ENCODE data around the gene SCN1B.
"Not testable (repeated sequence)": the region's sequence is repeated elsewhere in the genome, so short reads cannot be mapped to it uniquely, and the experiment has no call there.

The SCN1B gene

GRCh38 chr19:35019144-35019543 lies 11.1 kb upstream of the SCN1B start:
- DNase-seq: no peak

DNA sequence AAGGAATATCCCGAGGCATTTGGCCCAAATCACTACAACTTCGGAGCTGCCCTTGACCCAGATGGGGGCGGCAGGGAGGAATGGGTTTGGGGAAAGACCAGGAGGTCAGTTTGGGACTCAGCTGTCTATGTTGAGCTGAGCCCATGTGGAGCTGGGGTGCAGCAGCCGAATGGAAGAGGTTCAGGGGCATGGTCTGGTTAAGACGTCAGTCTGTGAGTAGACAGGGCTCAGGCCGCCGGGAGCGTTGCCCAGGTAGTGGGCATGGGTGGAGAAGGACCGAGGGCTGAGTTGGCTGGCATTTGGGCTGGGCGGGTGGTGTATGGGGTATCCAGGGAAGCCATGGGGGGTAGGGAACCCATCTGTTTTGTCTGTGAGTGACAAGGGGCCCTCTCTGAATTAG lies 9.3 kb upstream of the SCN1B start:
- DNase-seq: no peak

- no peak for DNase-seq
Measured at GRCh38 chr19:35021596-35021995, 8.7 kb upstream of the SCN1B start.

DNA sequence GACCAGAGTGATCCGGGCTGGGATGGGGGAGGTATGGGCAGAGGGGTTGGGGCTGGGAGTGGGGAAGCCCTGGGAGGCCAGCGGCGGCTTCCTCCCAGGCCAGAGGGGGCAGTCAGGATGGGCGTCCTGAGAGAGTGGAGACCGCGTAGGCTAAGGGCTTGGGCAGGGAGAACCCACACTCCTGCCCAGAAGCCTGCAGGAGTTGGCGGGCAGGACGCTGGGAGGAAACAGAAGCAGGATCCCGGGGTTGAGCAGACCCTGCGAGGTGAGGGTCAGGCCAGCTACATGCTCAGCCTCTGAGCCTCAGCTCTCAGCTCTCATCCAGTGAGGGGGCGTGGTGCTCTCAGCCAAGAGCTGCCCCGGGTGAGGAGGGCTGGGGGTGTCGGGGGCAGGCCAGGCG lies 7.8 kb upstream of the SCN1B start:
- DNase-seq: no peak

DNA sequence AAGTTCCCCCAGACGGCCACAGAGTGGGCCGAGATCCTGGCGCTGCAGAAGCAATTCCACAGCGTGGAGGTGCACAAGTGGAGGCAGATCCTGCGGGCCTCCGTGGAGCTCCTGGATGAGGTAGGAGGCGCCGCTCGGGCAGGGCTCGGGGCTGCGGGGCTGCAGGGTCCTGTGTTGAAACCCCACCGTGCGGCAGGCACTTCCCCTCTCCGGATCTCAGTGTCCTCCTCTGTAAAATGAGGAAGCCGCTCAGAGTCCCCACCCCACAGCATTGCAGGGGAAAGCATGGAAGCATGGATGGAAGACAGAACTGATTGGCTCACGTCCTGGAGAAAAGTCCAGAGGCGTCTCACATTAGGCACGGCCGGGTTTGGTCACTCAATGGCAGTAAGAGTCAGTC lies 6.8 kb upstream of the SCN1B start:
- no peak for DNase-seq

- DNase-seq: no peak
Measured at GRCh38 chr19:35024095-35024494, 6.2 kb upstream of the SCN1B start.

- DNase-seq: no peak
Measured at GRCh38 chr19:35025969-35026368, 4.3 kb upstream of the SCN1B start.

GRCh38 chr19:35026418-35026817 lies 3.9 kb upstream of the SCN1B start:
- no peak for DNase-seq

- no peak for DNase-seq
Measured at GRCh38 chr19:35027009-35027408, 3.3 kb upstream of the SCN1B start.

DNA sequence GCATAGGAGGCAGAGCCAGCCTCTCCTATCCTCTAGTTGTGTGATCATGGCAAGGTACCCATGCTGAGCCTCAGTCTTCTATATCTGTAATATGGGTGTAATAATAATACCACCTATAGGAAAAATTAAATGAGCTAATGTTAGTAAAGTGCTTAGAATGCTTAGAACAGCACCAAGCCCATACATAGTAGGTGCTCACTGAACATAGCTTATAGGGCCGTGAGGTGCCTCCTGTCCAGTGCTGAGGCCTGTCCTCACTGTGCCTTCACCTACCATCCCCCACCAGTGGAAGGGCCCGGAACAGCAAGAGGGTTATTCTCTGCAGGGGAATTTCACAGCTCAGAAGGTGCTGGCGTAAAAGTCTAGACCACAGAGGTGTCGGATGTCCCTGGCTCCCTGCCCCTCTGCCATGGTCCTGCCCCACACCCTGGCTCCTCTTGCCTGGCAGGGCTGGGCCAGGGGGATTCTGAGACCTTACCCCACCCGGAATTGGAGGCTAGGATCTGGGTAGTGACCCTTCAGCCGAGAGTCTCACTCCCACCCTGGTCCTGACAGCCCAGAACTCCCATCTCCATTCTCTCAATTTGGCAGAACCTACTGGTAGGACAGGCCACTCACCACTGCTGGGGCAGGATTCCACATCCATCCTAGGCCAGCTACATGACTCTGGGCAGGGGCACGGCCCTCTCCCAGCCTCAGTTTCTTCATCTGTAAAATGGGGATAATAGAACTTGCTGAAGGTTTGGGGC lies 2.2 kb upstream of the SCN1B start:
- no peak for DNase-seq

- not testable (repeated sequence) for DNase-seq
Measured at GRCh38 chr19:35028600-35028885, 1.7 kb upstream of the SCN1B start.

DNA sequence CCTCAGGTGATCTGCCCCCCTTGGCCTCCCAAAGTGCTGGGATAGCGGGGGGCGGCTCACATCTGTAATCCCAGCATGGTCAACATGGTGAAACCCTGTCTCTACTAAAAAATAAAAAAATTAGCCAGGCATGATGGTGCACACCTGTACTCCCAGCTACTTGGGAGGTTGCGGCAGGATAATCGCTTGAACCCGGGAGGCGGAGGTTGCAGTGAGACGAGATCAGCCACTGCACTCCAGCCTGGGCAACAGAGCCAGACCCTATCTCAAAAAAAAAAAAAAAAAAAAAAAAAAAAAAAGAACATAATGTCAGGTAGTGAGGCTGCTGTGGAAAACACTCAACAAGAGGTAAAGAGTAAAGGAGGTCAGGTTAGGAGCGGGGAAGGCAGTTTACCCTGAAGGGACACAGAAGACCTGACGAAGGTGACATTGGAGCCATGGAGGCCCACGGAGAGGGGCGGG lies 964 bp upstream of the SCN1B start:
- not testable (repeated sequence) for DNase-seq

DNA sequence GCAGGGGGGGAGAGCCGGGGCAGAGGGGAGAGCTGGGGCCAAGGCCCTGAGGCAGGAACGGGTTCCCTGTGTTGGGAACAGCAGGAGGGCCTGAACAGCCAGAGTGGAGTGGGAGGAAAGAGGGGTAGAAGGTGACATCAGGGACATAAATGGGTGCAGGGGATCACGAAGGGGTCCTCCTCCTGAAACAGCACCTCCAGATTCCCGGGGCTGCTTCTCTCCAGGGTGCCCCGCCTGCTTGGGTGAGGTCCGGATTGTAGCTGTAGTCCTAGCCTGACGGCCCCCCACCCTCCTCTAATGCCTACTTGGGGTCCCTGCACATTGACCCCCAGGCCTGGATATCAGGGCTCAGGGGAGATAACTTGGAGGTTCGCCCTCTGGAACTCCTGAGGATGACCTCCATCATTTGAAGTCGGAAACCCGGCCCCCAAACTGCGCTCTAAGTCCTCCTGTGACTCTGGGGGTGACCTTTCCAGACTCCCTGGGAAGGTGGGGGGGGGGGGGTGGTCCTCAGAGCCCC lies 473 bp upstream of the SCN1B start:
- no peak for DNase-seq

GRCh38 chr19:35031072-35031881 lies 1.0 kb downstream of the SCN1B start:
- DNase-seq: no peak

DNA sequence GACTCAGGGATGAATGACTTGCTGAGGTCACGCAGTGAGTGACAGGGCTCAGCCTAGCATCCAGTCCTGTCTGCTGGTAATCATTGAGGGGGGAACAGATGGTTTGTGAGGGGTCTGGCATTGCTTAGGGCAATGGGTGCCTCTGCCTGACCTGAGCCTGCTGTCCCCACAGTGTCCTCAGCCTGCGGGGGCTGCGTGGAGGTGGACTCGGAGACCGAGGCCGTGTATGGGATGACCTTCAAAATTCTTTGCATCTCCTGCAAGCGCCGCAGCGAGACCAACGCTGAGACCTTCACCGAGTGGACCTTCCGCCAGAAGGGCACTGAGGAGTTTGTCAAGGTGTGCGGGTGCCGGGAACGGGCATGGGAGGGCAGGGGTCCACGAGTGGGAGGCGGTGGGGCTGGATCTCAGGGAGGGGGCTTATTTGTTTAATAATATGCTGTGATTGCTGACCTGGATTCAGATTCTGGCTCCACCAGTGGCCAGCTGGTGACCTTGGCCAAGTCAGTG lies 2.1 kb downstream of the SCN1B start:
- no peak for DNase-seq

- no peak for DNase-seq
Measured at GRCh38 chr19:35033067-35034004, 3.1 kb downstream of the SCN1B start.

DNA sequence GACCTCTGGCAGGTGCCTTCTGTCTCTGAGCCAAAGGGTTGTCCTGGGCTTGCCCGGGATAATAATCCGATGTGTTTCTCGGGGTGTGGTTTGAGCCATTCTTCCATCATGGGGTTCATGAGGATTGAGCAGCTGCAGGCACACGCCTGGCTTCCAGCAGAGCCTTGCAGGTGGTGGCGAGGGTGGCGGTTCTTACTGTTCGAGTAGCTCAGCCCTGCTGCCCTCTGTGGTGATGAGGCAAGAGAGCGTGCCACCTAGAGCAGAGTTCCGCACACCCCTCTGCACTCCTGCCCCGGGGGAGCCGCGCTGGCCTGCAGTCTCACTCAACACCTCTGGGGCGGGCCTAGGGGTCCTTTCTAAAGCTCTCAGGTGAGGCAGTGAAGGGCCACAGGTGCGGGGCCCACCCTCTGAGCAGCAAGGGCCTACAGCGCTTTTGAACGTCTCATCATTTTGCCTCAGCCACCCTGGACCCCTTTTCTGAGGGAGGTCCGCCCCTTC lies 3.8 kb downstream of the SCN1B start:
- DNase-seq: no peak

- DNase-seq: no peak
Measured at GRCh38 chr19:35034588-35035382, 4.5 kb downstream of the SCN1B start.

DNA sequence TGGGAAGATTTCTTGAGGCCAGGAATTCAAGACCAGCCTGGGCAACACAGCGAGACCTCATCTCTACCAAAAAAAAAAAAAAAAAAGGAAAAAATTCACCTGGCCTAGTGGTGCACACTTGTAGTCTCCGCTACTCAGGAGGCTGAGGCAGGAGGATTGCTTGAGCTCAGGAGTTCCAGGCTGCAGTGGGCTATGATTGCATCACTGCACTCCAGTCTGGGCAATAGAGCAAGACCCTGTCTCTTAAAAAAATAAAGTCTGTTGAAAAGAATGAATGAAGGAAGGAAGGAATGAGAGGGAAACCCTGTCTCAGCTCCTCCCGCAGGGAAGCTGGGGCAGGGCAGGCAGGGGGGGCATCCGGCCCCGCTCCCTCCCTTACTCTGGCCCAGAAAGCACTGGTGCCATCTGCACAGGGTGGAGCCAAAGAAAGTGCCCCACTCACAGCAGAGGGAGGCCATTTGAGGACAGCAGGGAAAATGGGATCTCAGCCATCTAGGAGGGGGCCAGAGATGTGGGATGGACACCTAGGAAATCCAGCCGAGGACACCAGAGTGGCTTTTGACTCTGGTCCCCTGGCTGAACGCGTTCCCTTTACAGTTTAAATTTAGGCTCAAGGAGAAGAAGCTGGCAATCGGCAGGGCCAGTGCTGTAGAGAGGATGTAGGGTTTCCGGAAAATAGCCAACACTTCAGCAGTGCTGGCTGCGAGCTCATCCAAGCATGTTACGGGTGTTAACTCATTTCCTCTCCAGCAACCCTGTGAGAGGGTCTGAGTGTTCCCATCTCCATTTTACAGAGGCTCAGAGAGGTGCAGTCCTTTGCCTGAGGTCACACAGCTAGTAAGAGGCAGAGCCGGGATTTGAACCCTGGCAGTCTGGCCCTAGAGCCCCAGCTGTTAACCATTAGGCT lies 7.7 kb downstream of the SCN1B start:
- DNase-seq: no peak

Data from T-helper 9 cell (primary cell).